Nucleus accumbens (tissue), 56 donors: ENCODE results near the gene SGSM2.
A peak's percentile ranks its signal among the peaks of the same experiment; 100 is the strongest.

Experiments used
- DNase-seq, 56 donors: peaks; one replicate each; lab custom pipeline; 2025; lab: John Stamatoyannopoulos, UW

SGSM2 gene

GRCh38 chr17:2415081-2415480 is 77.8 kb downstream of the SGSM2 start:
- no peak for DNase-seq

GRCh38 chr17:2416010-2416734 is 78.9 kb downstream of the SGSM2 start:
- peak in 54 of 56 donors; percentile 6 to 96 (median 80) for DNase-seq

GRCh38 chr17:2418572-2418971 is 81.3 kb downstream of the SGSM2 start:
- no peak for DNase-seq

- no peak for DNase-seq
Observed at GRCh38 chr17:2419486-2419885, 82.2 kb downstream of the SGSM2 start.

- DNase-seq: peak in 2 of 56 donors; percentile 13 to 16
Observed at GRCh38 chr17:2420176-2420575, 82.9 kb downstream of the SGSM2 start.

GRCh38 chr17:2421315-2422147 is 84.2 kb downstream of the SGSM2 start:
- peak in 3 of 56 donors; percentile 11 to 59 (median 12) for DNase-seq

GRCh38 chr17:2423271-2423670 is 86.0 kb downstream of the SGSM2 start:
- DNase-seq: no peak

- DNase-seq: no peak
Observed at GRCh38 chr17:2427215-2427614, 89.9 kb downstream of the SGSM2 start.

GRCh38 chr17:2427910-2428309 is 90.6 kb downstream of the SGSM2 start:
- DNase-seq: no peak
